Measurements from ENCODE around the gene EPHA2.

DNA sequence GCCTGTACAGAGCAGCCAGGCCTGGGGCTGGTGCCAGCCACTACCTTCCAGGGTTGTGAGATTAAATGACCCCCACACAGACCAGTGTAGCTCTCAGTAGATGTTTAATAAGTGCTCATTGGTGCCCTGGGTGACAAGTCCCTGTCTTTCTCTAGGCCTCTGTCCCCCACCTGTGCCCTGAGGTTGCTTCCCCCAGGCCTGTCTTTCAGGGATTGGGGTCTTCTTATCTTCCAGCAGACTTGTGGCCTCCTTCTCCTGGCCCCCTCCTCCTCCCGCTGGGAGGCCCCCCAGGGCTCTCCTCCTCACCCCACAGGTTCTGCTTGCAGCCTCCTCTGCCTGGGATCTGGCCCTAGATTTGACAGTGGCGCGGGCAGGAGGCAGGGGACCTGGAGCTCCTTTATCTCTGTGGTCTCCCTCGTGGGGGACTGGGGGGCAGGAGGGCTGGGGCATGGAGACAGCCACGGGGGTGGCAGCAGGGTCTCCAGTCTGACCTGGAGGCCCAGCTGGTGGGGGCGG lies 40.3 kb downstream of the EPHA2 start:
- TF ChIP-seq SMC3 (IDR thresholded peaks at IDR 0.05) (no peak), POLR2A (IDR thresholded peaks at IDR 0.05; ENCODE audit: low read length) (no peak), RFX5 (IDR thresholded peaks at IDR 0.05) (no peak)
- TF ChIP-seq, protein P1, sequence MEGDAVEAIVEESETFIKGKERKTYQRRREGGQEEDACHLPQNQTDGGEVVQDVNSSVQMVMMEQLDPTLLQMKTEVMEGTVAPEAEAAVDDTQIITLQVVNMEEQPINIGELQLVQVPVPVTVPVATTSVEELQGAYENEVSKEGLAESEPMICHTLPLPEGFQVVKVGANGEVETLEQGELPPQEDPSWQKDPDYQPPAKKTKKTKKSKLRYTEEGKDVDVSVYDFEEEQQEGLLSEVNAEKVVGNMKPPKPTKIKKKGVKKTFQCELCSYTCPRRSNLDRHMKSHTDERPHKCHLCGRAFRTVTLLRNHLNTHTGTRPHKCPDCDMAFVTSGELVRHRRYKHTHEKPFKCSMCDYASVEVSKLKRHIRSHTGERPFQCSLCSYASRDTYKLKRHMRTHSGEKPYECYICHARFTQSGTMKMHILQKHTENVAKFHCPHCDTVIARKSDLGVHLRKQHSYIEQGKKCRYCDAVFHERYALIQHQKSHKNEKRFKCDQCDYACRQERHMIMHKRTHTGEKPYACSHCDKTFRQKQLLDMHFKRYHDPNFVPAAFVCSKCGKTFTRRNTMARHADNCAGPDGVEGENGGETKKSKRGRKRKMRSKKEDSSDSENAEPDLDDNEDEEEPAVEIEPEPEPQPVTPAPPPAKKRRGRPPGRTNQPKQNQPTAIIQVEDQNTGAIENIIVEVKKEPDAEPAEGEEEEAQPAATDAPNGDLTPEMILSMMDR (IDR thresholded peaks at IDR 0.05): no peak

All from A549 (cell line).